Neuronal stem cell (in vitro differentiated cells): Measurements from ENCODE around the gene ADAMTS14.
A peak's percentile ranks its signal among the peaks of the same experiment; 100 is the strongest.

Source experiments
- DNase-seq: peaks from one replicate; pipeline ENCODE4 v3.0.0-alpha.2; 2013; ENCODE audit warnings: low spot score
- H2AFZ ChIP-seq: one replicate; pipeline ENCODE4 v1.6.1; 2013; ENCODE audit warnings: mild to moderate bottlenecking, low read length, inconsistent platforms
- H2AK5ac ChIP-seq: 2 replicates; pipeline ENCODE4 v1.6.1; 2013; ENCODE audit warnings: low read depth, mild to moderate bottlenecking, inconsistent platforms, low read length, moderate library complexity, mixed read lengths
- H2BK120ac ChIP-seq: 2 replicates; pipeline ENCODE4 v1.6.1; 2013; ENCODE audit warnings: low read depth, mild to moderate bottlenecking, inconsistent platforms, low read length, moderate library complexity, mixed read lengths
- H2BK12ac ChIP-seq: one replicate; pipeline ENCODE4 v1.6.1; 2013; ENCODE audit warnings: low read length, inconsistent platforms
- H2BK15ac ChIP-seq: 2 replicates; pipeline ENCODE4 v1.6.1; 2013; ENCODE audit warnings: mild to moderate bottlenecking, low read length, inconsistent platforms, mixed read lengths
- H2BK5ac ChIP-seq: one replicate; pipeline ENCODE4 v1.6.1; 2013; ENCODE audit warnings: inconsistent platforms, mild to moderate bottlenecking, low read length, moderate library complexity
- H3K14ac ChIP-seq: one replicate; pipeline ENCODE4 v1.6.1; 2013; ENCODE audit warnings: low read length, inconsistent platforms
- H3K18ac ChIP-seq: 2 replicates; pipeline ENCODE4 v1.6.1; 2013; ENCODE audit warnings: low read length, inconsistent platforms
- H3K23ac ChIP-seq: 2 replicates; pipeline ENCODE4 v1.6.1; 2013; ENCODE audit warnings: low read depth, mild to moderate bottlenecking, mixed read lengths, low read length, inconsistent platforms; ENCODE audit not compliant: poor library complexity
- H3K27ac ChIP-seq: replicated peaks from 3 replicates; pipeline ENCODE4 v1.5.1; 2013; ENCODE audit warnings: low read length, inconsistent platforms
- H3K27me3 ChIP-seq, 3 experiments: 2 replicates each; pipeline ENCODE4 v1.6.1; 2013; ENCODE audit warnings: low read length in 3 of 3, mild to moderate bottlenecking in 2 of 3, inconsistent platforms in 1 of 3, low read depth in 1 of 3, mixed read lengths in 1 of 3, moderate library complexity in 1 of 3; ENCODE audit not compliant: control insufficient read depth in 3 of 3, insufficient read depth in 3 of 3
- H3K36me3 ChIP-seq, 2 donors: replicated peaks in 1 of 2; 2 replicates each; pipeline ENCODE4 v1.6.1; 2013; ENCODE audit warnings: low read length in 2 of 2; ENCODE audit not compliant: control insufficient read depth in 2 of 2, insufficient read depth in 2 of 2
- H3K4ac ChIP-seq: 2 replicates; pipeline ENCODE4 v1.6.1; 2013; ENCODE audit warnings: inconsistent platforms, mild to moderate bottlenecking, low read length, moderate library complexity
- H3K4me1 ChIP-seq, 2 donors: 1 replicate in 1 of 2; 2 replicates in 1 of 2; pipeline ENCODE4 v1.6.1; 2013; ENCODE audit warnings: low read length in 2 of 2, low read depth in 1 of 2; ENCODE audit not compliant: control insufficient read depth in 2 of 2, insufficient read depth in 1 of 2
- H3K4me2 ChIP-seq: one replicate; pipeline ENCODE4 v1.6.1; 2013; ENCODE audit warnings: mild to moderate bottlenecking, low read length, inconsistent platforms; ENCODE audit not compliant: insufficient read depth, poor library complexity, severe bottlenecking
- H3K4me3 ChIP-seq, 2 donors: 2 replicates each; pipeline ENCODE4 v1.5.1; 2013; ENCODE audit warnings: low read length in 2 of 2, mild to moderate bottlenecking in 2 of 2, inconsistent platforms in 1 of 2, moderate library complexity in 1 of 2
- H3K79me1 ChIP-seq: one replicate; pipeline ENCODE4 v1.6.1; 2013; ENCODE audit warnings: low read depth, mild to moderate bottlenecking, inconsistent platforms, low read length, moderate library complexity
- H3K9ac ChIP-seq: one replicate; pipeline ENCODE4 v1.6.1; 2013; ENCODE audit warnings: mild to moderate bottlenecking, low read depth, low read length, inconsistent platforms; ENCODE audit not compliant: poor library complexity
- H3K9me3 ChIP-seq, 2 donors: replicated peaks in 1 of 2; 2 replicates each; pipeline versions ENCODE3 to v1.6.1; 2013; ENCODE audit warnings: low read length in 2 of 2, mild to moderate bottlenecking in 2 of 2, inconsistent platforms in 1 of 2, low read depth in 1 of 2, mixed read lengths in 1 of 2, moderate library complexity in 1 of 2; ENCODE audit not compliant: control insufficient read depth in 2 of 2, insufficient read depth in 1 of 2
- H4K8ac ChIP-seq: one replicate; pipeline ENCODE4 v1.6.1; 2013; ENCODE audit warnings: low read depth, mild to moderate bottlenecking, inconsistent platforms, low read length, moderate library complexity
- H4K91ac ChIP-seq: one replicate; pipeline ENCODE4 v1.6.1; 2013; ENCODE audit warnings: low read length, low read depth, mild to moderate bottlenecking, inconsistent platforms; ENCODE audit not compliant: poor library complexity
- WGBS, 2 donors: extraction: QIAGEN DNeasy Blood & Tissue Kit; methylation state at CpG; one replicate each; pipeline ENCODE4 v1.1.7; 2013; ENCODE audit warnings: missing lambda C conversion rate in 2 of 2, mixed read lengths in 1 of 2; ENCODE audit not compliant: insufficient read length in 2 of 2, insufficient replicate concordance in 1 of 2; ENCODE audit errors: extremely low coverage in 2 of 2; 5-methylcytosine and 5-hydroxymethylcytosine counted together

Gene ADAMTS14

DNA sequence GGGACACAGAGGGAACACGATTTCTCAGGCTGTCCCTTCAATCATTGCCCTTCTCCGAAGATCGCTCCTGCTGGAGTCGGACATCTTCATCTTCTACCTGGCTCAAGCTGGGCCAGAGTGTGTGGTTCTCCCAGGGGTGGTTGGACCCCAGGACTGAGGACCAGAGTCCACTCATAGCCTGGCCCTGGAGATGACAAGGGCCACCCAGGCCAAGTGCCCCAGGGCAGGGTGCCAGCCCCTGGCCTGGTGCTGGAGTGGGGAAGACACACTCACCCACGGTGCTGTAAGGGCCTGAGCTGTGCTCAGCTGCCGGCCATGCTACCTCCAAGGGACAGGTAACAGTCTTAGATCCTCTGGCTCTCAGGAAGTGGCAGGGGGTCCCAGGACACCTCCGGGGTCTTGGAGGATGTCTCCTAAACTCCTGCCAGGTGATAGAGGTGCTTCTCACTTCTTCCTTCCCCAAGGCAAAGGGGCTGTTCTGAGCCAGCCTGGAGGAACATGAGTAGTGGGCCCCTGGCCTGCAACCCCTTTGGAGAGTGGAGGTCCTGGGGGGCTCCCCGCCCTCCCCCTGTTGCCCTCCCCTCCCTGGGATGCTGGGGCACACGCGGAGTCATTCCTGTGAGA, 89.5 kb downstream of the ADAMTS14 start:
- Histone ChIP-seq H3K14ac (no peak overlapping the region), H3K4ac (no peak overlapping the region), H2AFZ (peak overlapping the region; percentile 84), H3K9me3 (peaks cover 2 to 5% of the 10 kb centered on the region in 2 donors), H3K4me3 (no peak overlapping the region), H4K8ac (no peak overlapping the region), H3K4me1 (peaks cover 18 to 27% of the 10 kb centered on the region in 2 donors), H3K9ac (no peak overlapping the region), H3K27ac (no peak overlapping the region), H3K18ac (peak overlapping the region; percentile 71), H3K79me1 (no peaks in the 10 kb centered on the region), H2BK120ac (peak overlapping the region; percentile 16), H2BK5ac (no peak overlapping the region), H3K23ac (no peak overlapping the region), H4K91ac (peak overlapping the region; percentile 56), H2AK5ac (peak overlapping the region; percentile 98), H3K4me2 (no peak overlapping the region), H2BK15ac (peak overlapping the region; percentile 89), H2BK12ac (peak overlapping the region; percentile 34), H3K27me3 (peaks cover 0 to 3% (median 0%) of the 10 kb centered on the region in 3 experiments), H3K36me3 (no peaks in the 10 kb centered on the region)
- no CpG with 5 or more reads among the region's 10 CpGs for WGBS, 2 donors
- no peak for DNase-seq

DNA sequence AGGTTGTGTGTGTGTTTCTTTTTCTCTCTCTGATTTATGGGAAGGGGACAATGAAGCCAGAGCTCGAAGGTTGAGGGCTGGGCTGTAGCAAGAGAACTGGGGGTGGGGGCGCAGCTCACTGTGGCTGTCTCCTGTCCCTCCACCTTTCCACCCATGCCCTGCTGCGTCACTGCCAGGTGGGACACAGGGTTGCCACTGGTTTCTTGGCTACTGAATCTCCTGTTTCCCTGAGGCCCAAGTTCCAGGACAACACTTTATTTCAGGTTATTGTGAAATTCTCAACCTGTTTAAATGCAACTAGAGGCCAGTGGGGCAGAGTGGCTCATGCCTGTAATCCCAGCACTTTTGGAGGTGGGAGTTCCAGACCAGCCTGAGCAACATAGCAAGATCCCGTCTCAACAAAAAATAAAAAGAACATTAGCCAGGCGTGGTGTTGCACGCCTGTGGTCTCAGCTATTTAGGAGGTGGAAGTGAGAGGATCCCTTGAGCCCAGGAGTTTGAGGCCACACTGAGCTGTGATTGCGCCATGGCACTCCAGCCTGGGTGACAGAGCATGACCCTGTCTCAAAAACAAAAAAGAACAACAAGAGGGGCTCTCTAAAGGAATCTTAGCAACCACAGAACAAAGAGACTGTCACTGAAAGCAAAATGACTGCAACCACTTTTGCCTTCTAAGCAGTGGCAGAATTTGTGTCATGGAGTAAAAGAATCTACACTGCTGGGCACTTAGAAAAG, 90.3 kb downstream of the ADAMTS14 start:
- H3K9me3 ChIP-seq, result peaks cover 2 to 5% of the 10 kb centered on the region in 2 donors
- no peaks in the 10 kb centered on the region for H3K27me3 ChIP-seq
- H2AK5ac ChIP-seq, result no peak overlapping the region
- peak overlapping the region; percentile 4 for H2AFZ ChIP-seq
- H3K18ac ChIP-seq, result peak overlapping the region; percentile 83
- H4K91ac ChIP-seq, result no peak overlapping the region
- no peak overlapping the region for H3K27ac ChIP-seq
- no peaks in the 10 kb centered on the region for H3K79me1 ChIP-seq
- H3K36me3 ChIP-seq, result no peaks in the 10 kb centered on the region
- no peak overlapping the region for H4K8ac ChIP-seq
- no peak overlapping the region for H2BK5ac ChIP-seq
- H2BK15ac ChIP-seq, result peak overlapping the region; percentile 89
- no peak overlapping the region for H3K9ac ChIP-seq
- H2BK120ac ChIP-seq, result no peak overlapping the region
- no peak overlapping the region for H3K23ac ChIP-seq
- H2BK12ac ChIP-seq, result no peak overlapping the region
- no peak overlapping the region for H3K4me2 ChIP-seq
- no peak overlapping the region for H3K4ac ChIP-seq
- no peak overlapping the region for H3K14ac ChIP-seq
- no peak for DNase-seq
- H3K4me1 ChIP-seq, result peaks cover 18 to 27% of the 10 kb centered on the region in 2 donors
- no CpG with 5 or more reads among the region's 7 CpGs for WGBS, 2 donors
- no peak overlapping the region for H3K4me3 ChIP-seq

DNA sequence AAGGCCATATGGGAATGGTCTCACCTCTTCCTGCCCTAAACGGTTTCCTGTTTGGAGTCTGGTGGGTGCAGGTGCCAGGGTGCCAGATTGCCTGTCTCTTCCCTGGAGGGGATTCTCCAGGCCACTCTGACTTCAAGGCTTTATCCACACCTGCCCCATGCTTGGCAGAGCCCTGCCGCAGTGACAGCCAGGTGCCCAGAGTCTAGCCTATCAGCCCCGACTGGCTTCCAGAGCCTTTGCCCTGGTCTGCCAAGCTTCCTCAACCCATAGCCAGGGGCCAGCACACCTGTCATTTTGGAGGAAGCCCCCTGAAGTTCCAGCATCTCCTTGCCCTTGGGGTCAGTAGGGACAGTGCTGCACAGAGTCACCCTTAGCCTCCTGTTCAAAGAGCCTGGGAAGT, 91.3 kb downstream of the ADAMTS14 start:
- H3K4me3 ChIP-seq, result no peak overlapping the region
- no peak overlapping the region for H3K23ac ChIP-seq
- peak overlapping the region; percentile 8 for H2AFZ ChIP-seq
- WGBS, 2 donors, result no CpG with 5 or more reads among the region's 3 CpGs
- H3K36me3 ChIP-seq, result no peaks in the 10 kb centered on the region
- H2AK5ac ChIP-seq, result no peak overlapping the region
- H3K4me1 ChIP-seq, result peaks cover 18 to 27% of the 10 kb centered on the region in 2 donors
- H3K27me3 ChIP-seq, result no peaks in the 10 kb centered on the region
- H2BK12ac ChIP-seq, result no peak overlapping the region
- peaks cover 2 to 5% of the 10 kb centered on the region in 2 donors for H3K9me3 ChIP-seq
- H3K27ac ChIP-seq, result no peak overlapping the region
- no peak for DNase-seq
- H3K14ac ChIP-seq, result no peak overlapping the region
- no peak overlapping the region for H3K9ac ChIP-seq
- H4K91ac ChIP-seq, result no peak overlapping the region
- no peak overlapping the region for H3K4me2 ChIP-seq
- no peak overlapping the region for H4K8ac ChIP-seq
- H3K18ac ChIP-seq, result peak overlapping the region; percentile 33
- no peak overlapping the region for H3K4ac ChIP-seq
- no peaks in the 10 kb centered on the region for H3K79me1 ChIP-seq
- H2BK15ac ChIP-seq, result no peak overlapping the region
- H2BK120ac ChIP-seq, result peak overlapping the region; percentile 7
- peak overlapping the region; percentile 54 for H2BK5ac ChIP-seq

GRCh38 chr10:70765794-70766594, 93.7 kb downstream of the ADAMTS14 start:
- Histone ChIP-seq H3K9me3 (peaks cover 2 to 5% of the 10 kb centered on the region in 2 donors), H2BK15ac (no peak overlapping the region), H3K4ac (no peak overlapping the region), H3K23ac (no peak overlapping the region), H3K9ac (no peak overlapping the region), H2BK12ac (no peak overlapping the region), H4K91ac (no peak overlapping the region), H3K27me3 (no peaks in the 10 kb centered on the region), H4K8ac (no peak overlapping the region), H2AFZ (no peak overlapping the region), H3K27ac (no peak overlapping the region), H3K79me1 (no peaks in the 10 kb centered on the region), H3K4me3 (no peak overlapping the region), H3K14ac (no peak overlapping the region), H3K36me3 (no peaks in the 10 kb centered on the region), H3K18ac (no peak overlapping the region), H3K4me2 (no peak overlapping the region), H3K4me1 (peaks cover 18 to 23% of the 10 kb centered on the region in 2 donors), H2AK5ac (no peak overlapping the region), H2BK120ac (no peak overlapping the region), H2BK5ac (no peak overlapping the region)
- WGBS, 2 donors, result no CpG with 5 or more reads among the region's 8 CpGs
- no peak for DNase-seq
